ENCODE data around the gene HORMAD2. TPM values are rescaled to one million over a fixed set of nuclear protein-coding genes. Genes with fewer than 3 reads are reported as not detected.
"Not testable (repeated sequence)": the region's sequence is repeated elsewhere in the genome, so short reads cannot be mapped to it uniquely, and the experiment has no call there.

The HORMAD2 gene
- polyA plus RNA-seq, 4 donors = not detected

DNA sequence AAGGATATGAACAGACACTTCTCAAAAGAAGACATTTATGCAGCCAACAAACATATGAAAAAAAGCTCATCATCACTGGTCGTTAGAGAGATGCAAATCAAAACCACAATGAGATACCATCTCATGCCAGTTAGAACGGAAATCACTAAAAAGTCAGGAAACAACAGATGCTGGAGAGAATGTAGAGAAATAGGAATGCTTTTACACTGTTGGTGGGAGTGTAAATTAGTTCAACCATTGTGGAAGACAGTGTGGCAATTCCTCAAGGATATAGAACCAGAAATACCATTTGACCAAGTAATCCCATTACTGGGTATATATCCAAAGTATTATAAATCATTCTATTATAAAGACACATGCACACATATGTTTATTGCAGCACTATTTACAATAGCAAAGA, 20.5 kb downstream of the HORMAD2 start:
- not testable (repeated sequence) for DNase-seq (ENCODE audit: low read depth in 4 of 4, low spot score in 3 of 4)

GRCh38 chr22:30104501-30105156, 24.4 kb downstream of the HORMAD2 start:
- DNase-seq (ENCODE audit: low read depth in 4 of 4, low spot score in 3 of 4) = no peak

DNA sequence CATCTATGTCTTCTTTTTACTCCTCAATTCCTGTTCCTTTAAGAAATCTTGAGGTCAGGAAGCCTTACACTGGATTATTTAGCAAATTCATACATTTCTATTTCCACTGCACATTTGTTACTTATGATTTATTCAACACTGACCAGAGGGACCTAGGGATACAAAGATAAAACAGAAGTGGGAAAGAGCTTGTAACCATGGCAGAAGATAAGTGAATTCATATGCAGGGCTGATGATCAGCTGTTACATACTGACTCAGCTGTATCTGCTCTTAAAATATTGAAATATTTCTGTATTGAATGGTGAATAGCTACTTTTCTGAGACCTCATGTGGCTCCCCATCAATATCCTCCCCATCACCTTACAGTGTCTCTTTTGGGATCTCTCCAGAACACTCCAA, 25.2 kb downstream of the HORMAD2 start:
- DNase-seq (ENCODE audit: low read depth in 4 of 4, low spot score in 3 of 4) = no peak

- no peak for DNase-seq (ENCODE audit: low read depth in 4 of 4, low spot score in 3 of 4)
These were observed 33.2 kb downstream of the HORMAD2 start for GRCh38 chr22:30113494-30113893.

DNA sequence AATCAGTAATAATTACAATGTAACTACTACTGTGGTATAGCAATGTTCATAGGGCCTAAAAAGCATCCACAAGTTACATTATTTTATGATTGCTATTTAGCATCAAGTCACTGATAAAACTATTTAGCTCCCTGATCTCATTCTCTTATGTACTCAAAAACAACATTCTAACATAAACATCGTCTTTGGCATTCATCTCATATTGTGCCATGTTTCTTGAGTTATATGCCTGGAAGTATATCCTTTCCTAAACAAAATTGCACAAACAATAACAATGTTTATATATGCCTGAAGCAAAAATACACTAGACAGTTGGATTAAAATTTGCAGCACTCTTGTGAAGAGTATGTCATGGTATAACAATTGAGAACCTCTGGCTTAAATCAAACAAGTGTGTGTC, 34.1 kb downstream of the HORMAD2 start:
- DNase-seq (ENCODE audit: low read depth in 4 of 4, low spot score in 3 of 4) = no peak

GRCh38 chr22:30115705-30116104, 35.4 kb downstream of the HORMAD2 start:
- DNase-seq (ENCODE audit: low read depth in 4 of 4, low spot score in 3 of 4) = no peak

GRCh38 chr22:30116362-30117117, 36.3 kb downstream of the HORMAD2 start:
- no peak for DNase-seq (ENCODE audit: low read depth in 4 of 4, low spot score in 3 of 4)

DNA sequence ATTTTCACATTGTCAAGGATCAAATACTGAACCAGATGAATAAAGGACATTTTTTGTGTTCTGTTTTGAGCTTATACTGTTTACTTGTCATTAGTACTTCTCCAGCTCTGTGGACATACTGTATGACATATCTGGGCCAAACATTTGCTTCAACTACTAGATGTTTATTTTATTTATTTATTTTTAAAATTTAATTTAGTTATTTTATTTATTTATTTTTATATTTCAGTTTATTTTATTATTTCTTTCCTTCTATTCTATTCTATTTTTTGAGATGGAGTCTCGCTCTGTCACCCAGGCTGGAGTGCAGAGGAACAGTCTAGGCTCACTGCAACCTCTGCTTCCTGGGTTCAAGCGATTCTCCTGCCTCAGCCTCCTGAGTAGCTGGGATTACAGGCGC, 37.0 kb downstream of the HORMAD2 start:
- no peak for DNase-seq (ENCODE audit: low read depth in 4 of 4, low spot score in 3 of 4)

DNA sequence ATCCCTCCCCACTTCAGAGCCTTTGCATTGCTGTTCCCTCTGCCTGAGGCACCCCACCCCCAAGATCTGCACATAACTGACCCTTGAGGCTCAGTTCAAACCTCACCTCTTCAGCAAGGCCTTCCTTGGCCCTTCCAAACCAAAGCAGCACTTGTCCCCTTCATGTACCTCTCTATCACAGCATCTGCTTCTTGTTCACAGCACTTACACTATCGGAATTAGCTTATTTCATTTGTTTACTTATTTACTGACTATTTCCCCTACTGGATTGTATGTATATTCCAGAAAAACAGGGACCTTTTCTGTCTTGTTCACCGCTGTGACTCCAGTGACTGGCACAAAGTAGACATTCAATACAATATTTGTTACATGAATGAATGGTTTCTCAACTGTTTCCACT, 38.0 kb downstream of the HORMAD2 start:
- no peak for DNase-seq (ENCODE audit: low read depth in 4 of 4, low spot score in 3 of 4)

DNA sequence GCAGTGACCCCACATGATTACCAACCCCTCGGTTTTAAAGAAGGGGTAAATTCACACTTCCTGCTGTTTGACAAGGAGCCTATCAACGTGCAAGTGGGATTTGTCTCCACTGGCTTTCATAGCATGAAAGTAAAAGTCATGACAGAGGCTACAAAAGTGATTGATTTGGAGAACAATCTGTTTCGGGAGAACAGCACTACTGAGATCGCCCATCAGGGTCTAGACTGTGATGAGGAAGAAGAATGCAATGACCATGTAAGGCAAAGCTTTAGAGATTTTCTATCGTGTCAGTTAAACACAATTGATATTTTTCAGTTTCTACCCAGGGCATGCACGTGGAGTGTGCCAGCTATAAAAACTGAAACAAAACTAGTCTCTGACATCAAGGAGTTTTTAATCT, 41.7 kb downstream of the HORMAD2 start:
- DNase-seq (ENCODE audit: low read depth in 4 of 4, low spot score in 3 of 4) = peak in 1 of 4 donors; percentile 12

DNA sequence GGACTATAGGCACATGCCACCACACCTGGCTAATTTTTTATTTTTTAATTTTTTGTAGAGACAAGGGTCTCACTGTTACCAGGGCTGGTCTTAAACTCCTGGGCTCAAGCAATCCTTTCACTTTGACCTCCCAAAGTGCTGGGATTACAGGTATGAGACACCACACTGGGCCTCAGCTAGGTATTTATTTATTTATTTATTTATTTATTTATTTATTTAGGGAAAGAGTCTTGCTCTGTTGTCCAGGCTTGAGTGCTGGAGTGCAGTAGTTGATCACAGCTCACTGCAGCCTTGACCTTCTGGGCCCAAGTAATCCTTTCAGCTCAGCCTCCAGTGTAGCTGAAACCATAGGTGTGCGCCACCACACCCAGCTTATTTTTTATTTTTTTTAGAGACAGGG, 43.2 kb downstream of the HORMAD2 start:
- no peak for DNase-seq (ENCODE audit: low read depth in 4 of 4, low spot score in 3 of 4)

DNA sequence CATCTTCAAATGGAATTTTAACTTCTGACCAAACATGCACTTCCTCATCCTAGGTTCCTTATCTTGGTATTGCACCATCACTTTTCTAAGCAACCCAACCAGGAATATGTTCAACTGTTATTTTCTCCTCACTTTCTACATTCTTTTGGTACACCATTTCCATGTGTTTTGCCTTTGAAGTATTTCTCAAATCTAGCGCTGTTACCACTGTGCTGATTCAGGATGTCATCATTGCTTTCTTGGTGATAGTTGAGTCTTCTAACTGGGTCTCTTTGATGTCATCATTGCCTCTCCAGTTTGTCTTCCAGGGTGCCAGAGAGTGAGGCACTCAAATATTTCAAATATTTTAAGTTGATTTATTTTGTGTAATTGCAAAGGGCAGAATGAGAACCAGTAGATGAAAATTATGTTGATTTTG, 47.5 kb downstream of the HORMAD2 start:
- no peak for DNase-seq (ENCODE audit: low read depth in 4 of 4, low spot score in 3 of 4)

GRCh38 chr22:30128511-30128910, 48.2 kb downstream of the HORMAD2 start:
- no peak for DNase-seq (ENCODE audit: low read depth in 4 of 4, low spot score in 3 of 4)

- no peak for DNase-seq (ENCODE audit: low read depth in 4 of 4, low spot score in 3 of 4)
These were observed 49.4 kb downstream of the HORMAD2 start for GRCh38 chr22:30129636-30130035.

DNA sequence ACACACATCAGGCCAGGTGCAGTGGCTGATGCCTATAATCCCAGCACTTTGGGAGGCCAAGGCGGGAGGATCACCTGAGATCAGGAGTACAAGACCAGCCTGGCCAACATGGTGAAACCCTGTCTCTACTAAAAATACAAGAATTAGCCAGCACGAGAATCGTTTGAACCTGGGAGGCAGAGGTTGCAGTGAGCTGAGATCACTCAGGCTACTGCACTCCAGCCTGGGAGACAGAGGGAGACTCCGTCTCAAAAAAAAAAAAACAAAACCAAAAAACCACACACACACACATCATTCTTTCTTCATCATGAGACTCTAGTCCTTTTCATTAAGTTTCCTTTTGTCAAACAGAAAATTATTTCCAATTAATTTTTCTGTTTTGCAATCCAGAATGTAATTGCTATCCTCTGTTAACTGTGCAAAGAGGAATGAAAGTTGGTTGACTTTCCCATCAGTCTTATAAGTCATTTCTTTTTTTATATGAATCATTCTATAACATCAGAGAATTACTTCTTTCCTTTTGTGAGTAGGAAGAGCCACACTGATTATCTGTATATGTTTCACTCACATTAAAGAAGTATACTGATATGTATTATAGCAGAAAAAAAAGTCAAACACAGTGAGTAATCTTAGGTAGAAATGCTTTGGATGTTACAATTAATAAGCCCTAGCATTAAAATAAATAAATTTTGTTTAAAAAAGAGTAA, 52.2 kb downstream of the HORMAD2 start:
- DNase-seq (ENCODE audit: low read depth in 4 of 4, low spot score in 3 of 4) = no peak

DNA sequence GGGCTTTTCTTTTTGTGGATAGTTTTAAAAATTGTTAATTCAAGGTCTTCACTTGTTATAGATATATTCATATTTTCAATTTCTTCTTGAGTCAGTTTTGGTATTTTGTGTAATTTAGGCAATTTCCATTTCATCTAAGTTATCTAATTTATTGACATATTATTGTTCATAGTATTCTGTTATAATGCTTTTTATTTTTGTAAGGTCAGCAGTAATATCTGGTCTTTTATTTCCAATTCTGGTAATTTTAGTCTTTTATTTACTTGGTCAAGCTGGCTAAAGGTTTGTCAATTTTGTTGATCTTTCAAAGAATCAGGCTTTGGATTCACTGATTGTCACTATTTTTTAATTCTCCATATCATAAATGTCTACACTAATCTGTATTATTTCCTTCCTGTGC, 60.1 kb downstream of the HORMAD2 start:
- DNase-seq (ENCODE audit: low read depth in 4 of 4, low spot score in 3 of 4) = no peak

DNA sequence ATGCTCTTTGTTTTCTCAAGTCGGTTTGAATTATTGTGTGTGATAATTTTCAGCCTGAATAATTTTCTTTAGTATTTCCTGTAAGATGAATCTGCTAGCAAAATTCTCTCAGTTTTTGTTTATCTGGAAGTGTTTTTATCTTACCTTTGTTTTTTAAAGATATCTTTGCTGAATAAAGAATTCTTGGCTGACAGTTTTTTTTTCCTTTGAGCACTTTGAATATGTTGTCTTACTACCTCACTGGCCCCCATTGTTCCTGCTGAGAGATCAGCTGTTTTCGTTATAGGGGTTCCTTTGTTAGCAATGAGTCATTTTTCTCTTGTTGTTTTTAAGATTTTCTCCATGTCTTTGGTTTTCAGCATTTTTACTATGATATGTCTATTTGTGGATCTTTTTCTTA, 63.0 kb downstream of the HORMAD2 start:
- DNase-seq (ENCODE audit: low read depth in 4 of 4, low spot score in 3 of 4) = no peak

GRCh38 chr22:30144391-30144790, 64.1 kb downstream of the HORMAD2 start:
- DNase-seq (ENCODE audit: low read depth in 4 of 4, low spot score in 3 of 4) = no peak

DNA sequence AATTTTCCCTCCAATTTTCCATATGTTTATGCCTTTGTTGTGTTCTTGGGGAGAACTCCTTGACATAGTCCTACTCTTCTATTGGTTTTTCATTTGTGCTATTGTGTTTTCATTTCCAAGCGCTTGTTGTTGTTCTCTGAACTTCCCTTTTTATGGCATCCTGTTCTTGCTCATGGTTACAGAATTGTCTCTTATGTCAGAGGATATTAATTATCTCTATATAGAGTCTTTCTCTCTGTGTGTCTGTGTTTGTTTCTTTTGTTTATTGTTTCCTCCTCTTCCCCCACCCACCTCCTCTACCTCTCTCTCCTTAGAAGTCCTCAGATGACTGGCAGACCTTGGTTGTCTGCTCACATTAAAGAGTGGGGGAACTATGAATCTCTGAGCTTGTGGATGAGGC, 69.9 kb downstream of the HORMAD2 start:
- no peak for DNase-seq (ENCODE audit: low read depth in 4 of 4, low spot score in 3 of 4)

- DNase-seq (ENCODE audit: low read depth in 4 of 4, low spot score in 3 of 4) = no peak
These were observed 78.0 kb downstream of the HORMAD2 start for GRCh38 chr22:30158277-30158676.

GRCh38 chr22:30158744-30159500, 78.7 kb downstream of the HORMAD2 start:
- no peak for DNase-seq (ENCODE audit: low read depth in 4 of 4, low spot score in 3 of 4)

All from left renal pelvis (tissue), 4 donors.